Measurements from ENCODE around the gene ATP6V1C2.
"Not testable (repeated sequence)": the region's sequence is repeated elsewhere in the genome, so short reads cannot be mapped to it uniquely, and the experiment has no call there.

ATP6V1C2 gene

GRCh38 chr2:10770956-10771750, 49.7 kb downstream of the ATP6V1C2 start:
- no peak for DNase-seq

DNA sequence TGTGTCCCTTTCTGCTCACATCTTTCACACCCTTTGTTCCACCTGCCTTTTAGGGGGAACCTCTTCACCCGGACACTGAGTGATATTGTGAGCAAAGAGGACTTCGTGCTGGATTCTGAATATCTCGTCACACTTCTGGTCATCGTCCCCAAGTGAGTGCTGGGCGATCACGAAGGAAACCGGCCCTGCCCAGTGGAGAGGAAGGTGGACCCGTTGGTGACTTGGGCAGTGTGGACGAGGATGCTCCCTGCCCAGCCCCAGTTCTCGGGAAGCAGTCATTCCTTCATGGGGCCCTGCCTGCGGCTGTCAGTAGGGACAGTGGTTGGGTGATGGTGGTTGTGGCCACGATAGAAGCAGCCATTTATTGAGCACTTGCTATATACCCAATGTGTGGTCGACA, 50.4 kb downstream of the ATP6V1C2 start:
- no peak for DNase-seq

DNA sequence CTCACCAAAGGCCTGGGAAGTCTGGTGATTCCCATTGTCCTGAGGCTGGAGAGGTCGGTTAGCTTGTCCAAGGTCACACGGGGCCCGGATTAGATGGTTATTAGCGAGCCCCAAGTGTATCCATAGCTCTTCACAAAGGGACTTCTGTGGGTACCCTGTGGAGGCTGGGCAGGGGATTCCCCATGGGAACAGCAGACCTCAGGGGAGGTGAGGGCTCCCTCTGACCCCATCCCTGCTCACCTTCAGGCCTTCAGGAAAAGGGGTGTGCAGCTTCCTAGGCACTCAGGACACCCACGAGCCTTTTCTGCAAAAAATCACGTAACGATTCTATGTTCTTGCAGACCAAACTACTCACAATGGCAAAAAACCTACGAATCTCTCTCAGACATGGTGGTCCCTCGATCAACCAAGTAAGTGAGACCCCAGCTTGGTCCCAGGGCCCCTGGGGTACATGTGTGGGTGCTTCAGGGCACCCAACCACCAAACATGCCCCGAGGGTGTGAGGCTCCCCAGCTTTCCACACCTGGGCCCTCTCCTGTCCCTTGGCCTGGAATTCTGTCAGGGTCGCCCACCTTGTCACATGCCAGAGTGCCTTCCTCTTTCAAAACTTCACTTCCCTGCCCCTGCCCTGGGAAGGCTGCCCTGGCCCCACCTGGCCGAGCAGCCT, 50.9 kb downstream of the ATP6V1C2 start:
- DNase-seq = no peak

DNA sequence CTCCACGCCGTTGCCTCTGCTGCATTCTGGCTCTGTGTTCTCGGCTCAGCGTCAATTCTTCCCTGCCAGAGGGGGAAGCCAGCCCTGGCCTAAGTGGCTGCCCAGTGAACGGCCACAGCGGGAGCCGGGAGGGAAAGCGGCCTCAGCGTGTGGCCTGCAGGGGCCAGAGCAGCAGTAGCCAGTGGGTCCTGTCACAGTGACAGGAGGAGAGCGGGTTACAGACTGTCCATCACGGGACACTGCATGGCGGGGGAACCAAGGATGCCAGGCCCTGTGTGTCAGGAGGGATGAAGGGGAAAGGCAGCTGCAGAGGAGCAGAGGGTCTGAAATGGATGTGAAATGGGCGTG, 51.4 kb downstream of the ATP6V1C2 start:
- no peak for DNase-seq

DNA sequence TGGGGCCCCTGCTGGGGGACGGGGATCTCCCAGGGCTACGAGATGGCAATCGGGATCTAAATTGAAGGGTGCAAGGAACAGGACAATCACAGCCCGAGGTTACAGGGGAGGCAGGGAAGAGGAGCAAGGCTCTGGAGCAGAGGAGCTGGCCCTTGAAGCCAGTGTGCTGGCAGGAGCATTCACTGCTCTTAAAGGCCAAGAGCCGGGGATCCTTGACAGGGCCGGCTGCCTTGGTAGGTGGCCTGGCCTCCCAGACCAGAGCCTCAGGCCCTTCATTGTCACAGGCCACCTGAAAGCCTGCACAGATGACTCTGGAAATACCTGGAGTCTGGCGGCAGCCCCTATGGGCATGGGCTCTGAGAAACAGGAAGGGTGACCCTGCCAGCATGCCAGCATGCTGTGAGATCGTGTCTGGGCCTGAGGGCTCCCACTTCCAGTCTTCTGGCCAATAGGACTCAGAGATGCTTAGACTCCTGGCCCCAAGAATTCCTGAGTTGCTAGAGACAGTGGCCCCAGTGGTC, 52.5 kb downstream of the ATP6V1C2 start:
- no peak for DNase-seq

DNA sequence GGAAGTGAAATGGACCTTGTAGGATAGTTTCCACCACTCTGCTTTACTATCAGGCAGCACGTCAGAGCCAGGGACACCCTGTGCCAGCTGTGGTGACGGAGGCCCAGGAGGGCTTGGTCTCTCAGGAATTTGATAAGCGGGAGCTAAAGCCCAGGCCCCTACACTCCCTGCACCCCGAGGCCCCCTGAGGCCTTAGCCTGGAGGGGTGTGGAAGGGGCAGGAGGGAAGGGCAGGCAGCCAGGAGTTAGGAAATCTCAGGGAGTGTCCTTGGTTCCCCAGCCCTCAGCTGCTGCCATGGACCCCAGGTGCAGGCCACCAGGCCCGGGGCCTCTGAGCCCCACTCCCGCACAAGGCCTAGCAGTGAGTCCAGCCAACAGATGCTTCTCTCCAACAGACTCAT, 53.0 kb downstream of the ATP6V1C2 start:
- no peak for DNase-seq

- DNase-seq = no peak
Observed at GRCh38 chr2:10775021-10775780, 53.8 kb downstream of the ATP6V1C2 start.

DNA sequence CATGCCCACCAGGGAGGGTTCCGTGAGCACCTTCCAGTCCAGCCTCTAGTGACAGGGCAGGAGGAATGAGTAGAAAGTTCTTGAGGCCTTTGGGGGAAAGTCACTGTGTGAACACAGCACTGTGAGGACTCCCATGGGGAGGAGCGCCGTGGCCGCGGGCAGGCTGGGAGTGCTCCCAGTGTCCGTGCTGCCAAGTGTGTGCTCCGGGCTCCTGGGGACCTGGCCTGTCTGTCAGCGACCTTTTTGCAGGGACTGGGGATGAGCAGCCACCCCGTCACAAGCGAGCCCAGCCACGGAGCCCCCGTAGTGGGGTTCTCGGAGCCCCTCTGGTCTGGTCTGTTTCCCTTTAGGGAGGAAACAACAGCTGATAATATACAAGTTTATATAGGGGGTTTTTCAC, 54.4 kb downstream of the ATP6V1C2 start:
- no peak for DNase-seq

- no peak for DNase-seq
Observed at GRCh38 chr2:10776231-10776977, 55.0 kb downstream of the ATP6V1C2 start.

- no peak for DNase-seq
Observed at GRCh38 chr2:10777111-10777841, 55.8 kb downstream of the ATP6V1C2 start.

DNA sequence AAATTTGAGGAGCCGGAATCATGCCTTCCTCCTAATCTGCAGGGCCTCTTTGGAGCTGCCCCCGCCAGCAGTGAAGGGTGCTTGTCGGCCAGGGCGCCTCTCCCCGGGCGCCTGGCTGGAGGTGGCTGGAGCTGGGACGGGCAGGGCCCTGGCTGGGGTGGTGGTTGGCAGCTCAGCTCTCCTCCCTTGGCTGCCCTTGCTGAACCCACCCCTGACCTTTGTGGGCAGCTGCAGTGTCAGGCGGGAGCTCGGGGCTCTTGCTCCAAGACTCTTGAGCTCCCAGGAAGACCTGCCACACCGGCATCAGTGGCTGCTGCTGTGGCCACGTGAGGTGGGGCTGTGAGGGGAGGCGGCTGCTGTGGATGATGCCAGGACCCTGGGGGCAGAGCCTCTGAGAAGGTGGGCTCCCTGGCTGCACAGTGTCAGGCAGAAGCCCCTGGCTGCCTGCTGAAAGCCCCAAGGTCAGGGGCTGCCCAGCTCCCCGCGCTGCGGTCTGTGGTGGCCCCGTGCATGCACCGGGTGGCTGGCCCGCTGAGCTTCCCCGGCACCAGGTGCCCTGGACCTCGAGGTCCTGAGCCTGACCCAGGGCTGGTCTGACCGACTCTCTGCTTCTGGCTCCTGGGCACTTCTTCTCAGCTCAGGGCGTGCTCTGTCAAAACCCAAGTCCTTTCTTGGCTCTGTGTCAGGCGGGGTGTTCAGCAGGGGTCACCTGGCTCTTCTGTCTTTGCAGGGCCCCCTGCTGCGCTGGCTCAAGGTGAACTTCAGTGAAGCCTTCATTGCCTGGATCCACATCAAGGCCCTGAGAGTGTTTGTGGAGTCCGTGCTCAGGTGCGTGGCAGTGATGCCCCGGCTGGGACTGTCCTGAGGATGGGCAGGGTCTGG, 56.7 kb downstream of the ATP6V1C2 start:
- no peak for DNase-seq

GRCh38 chr2:10778724-10779115, 57.3 kb downstream of the ATP6V1C2 start:
- no peak for DNase-seq

- no peak for DNase-seq
Observed at GRCh38 chr2:10779776-10780490, 58.5 kb downstream of the ATP6V1C2 start.

GRCh38 chr2:10780491-10780820, 59.0 kb downstream of the ATP6V1C2 start:
- no peak for DNase-seq

GRCh38 chr2:10780821-10781220, 59.4 kb downstream of the ATP6V1C2 start:
- DNase-seq = not testable (repeated sequence)

- DNase-seq = no peak
Observed at GRCh38 chr2:10781746-10782145, 60.3 kb downstream of the ATP6V1C2 start.

DNA sequence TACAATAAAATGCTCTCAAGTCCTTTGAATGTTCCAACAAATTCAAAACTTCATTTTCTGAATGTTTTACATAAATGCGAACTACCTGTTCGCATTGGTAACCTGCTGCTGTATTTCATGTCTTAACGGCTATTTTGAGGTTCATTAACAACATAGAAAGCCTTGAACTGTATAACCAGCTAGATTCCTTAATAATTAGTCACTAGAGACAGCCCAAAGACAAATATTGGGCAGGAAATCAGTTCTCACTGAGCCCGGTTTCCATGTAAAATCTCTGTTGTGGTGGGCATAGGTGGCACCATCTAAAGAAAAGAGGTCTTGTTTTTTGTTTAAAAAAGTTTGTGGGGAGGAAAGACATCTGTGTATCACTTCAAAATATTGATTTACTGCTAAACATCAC, 62.0 kb downstream of the ATP6V1C2 start:
- DNase-seq = no peak

DNA sequence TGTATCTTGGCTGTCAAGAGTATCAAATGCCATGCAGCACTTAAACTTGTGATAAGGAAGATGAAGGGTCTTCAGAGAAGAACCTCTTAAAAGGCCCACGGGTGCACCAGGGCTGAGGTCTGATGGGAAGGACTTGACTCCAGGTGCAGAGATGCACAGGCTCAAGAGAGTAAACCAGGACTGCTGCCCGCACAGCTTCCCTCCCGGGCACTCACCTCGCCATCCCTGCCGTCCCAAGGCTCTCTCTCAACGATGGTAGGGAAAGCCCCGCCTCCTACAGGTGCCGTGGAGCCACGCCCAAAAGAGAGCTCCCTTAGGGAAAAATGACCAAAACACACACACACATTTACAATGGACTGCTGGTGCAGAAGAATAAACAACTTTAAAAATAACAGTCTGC, 63.3 kb downstream of the ATP6V1C2 start:
- no peak for DNase-seq

GRCh38 chr2:10785260-10785659, 63.8 kb downstream of the ATP6V1C2 start:
- DNase-seq = no peak

GRCh38 chr2:10786240-10786982, 65.0 kb downstream of the ATP6V1C2 start:
- DNase-seq = no peak

Data from NCI-H1105 treated with DMSO at 0.1 percent for 48 hours (cell line).